Thymus (tissue), 11 donors: ENCODE data around the gene KRTAP10-12. TPM values are rescaled to one million over a fixed set of nuclear protein-coding genes. Genes with fewer than 3 reads are reported as not detected.

Source experiments
- DNase-seq, 9 donors: peaks; one replicate each; pipeline ENCODE4 v3.0.0-alpha.2; 2013; ENCODE audit warnings: low spot score in 9 of 9, low read depth in 6 of 9, missing footprints in 1 of 9
- H3K27ac ChIP-seq, 2 donors: one replicate each; pipeline ENCODE4 v1.5.1; 2013; ENCODE audit warnings: control low read depth in 1 of 2, low read depth in 1 of 2, low read length in 1 of 2, mild to moderate bottlenecking in 1 of 2, moderate library complexity in 1 of 2
- H3K27me3 ChIP-seq, 2 donors: one replicate each; pipeline ENCODE4 v1.5.1; 2013; ENCODE audit warnings: low read length in 1 of 2; ENCODE audit not compliant: control insufficient read depth in 2 of 2, insufficient read depth in 1 of 2
- H3K36me3 ChIP-seq, 2 donors: one replicate each; pipeline ENCODE4 v1.5.1; 2013; ENCODE audit warnings: low read length in 1 of 2, mild to moderate bottlenecking in 1 of 2, moderate library complexity in 1 of 2; ENCODE audit not compliant: control insufficient read depth in 2 of 2, insufficient read depth in 2 of 2
- H3K4me1 ChIP-seq, 2 donors: one replicate each; pipeline ENCODE4 v1.5.1; 2013; ENCODE audit warnings: low read length in 2 of 2; ENCODE audit not compliant: control insufficient read depth in 2 of 2, insufficient read depth in 2 of 2
- H3K4me3 ChIP-seq, 2 donors: one replicate each; pipeline ENCODE4 v1.5.1; 2013; ENCODE audit warnings: low read length in 2 of 2, control low read depth in 1 of 2, mild to moderate bottlenecking in 1 of 2
- H3K9me3 ChIP-seq, 2 donors: one replicate each; pipeline ENCODE4 v1.5.1; 2013; ENCODE audit warnings: low read length in 1 of 2, mild to moderate bottlenecking in 1 of 2; ENCODE audit not compliant: control insufficient read depth in 2 of 2, insufficient read depth in 1 of 2
- WGBS: extraction: QIAGEN DNeasy Blood & Tissue Kit; methylation state at CpG from one replicate; pipeline ENCODE4 v1.1.7; 2013; 5-methylcytosine and 5-hydroxymethylcytosine counted together
- polyA plus RNA-seq: library from polyadenylated mRNA; stranded (reverse); fragments of 200-250 nt; gene quantifications from one replicate; pipeline ENCODE4 v1.2.3, GENCODE V29; 2013
- total RNA-seq: library from RNA; stranded (reverse); fragments of 120-200 nt; gene quantifications from one replicate; pipeline ENCODE4 v1.2.4, GENCODE V29; 2013
- donor health status: healthy.

KRTAP10-12 gene
- total and polyA plus RNA-seq, 2 donors: not detected

DNA sequence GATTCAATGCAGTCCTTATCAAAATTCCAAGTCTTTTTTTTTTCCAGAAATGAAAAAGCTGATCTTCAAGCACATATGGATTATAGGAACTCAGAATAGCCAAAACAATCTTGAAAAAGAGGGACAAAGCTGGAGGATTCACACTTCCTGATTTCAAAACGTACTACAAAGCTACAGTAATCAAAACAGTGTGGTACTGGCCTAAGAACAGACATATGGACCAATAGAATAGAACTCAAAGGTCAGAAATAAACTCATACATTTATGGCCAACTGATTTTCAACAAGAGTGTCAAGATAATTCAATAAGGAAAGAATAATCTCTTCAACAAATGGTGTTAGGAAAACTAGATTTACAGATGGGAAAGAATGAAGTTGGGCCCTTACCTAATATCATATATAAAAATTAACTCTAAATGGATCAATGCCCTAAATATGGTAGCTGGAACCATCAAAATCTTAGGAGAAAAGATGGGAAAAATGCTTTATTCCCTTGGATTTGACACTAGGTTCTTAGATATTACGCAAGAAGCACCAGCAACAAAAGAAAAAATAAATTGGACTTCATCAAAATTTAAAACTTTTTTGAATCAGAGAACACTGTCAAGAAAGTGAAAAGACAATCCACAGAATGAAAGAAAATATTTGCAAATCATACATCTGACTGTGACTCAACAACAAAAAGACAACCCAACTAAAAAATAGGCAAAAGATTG lies 4.0 kb upstream of the KRTAP10-12 start:
- Histone ChIP-seq H3K4me3 (no peak overlapping the region), H3K27ac (no peak overlapping the region), H3K9me3 (no peaks in the 10 kb centered on the region), H3K4me1 (no peaks in the 10 kb centered on the region), H3K36me3 (no peaks in the 10 kb centered on the region), H3K27me3 (peaks cover 3 to 21% of the 10 kb centered on the region in 2 donors)
- WGBS: 49% methylated on average over 2 of the region's 2 CpGs
- DNase-seq: no peak

DNA sequence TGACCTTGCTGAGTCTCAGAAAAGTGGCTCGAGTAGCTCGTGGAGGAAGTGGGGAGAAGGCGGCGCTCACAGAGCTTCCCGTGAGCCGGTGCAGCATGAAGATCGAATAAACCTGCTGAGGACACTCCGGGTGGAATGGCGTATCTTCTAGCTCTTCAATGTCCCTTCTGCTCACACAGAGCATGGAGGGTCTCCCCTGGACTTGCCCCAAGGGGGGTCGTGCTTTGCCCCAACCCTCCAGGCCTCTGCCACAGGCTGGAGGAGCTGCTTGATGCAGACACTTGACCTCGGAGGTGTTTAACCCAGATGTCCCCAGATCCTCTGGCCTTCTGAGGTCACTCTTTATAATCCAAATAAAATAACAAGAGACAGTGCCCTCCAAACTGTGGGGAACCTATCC lies 2.2 kb upstream of the KRTAP10-12 start:
- no peak overlapping the region for H3K4me3 ChIP-seq

DNA sequence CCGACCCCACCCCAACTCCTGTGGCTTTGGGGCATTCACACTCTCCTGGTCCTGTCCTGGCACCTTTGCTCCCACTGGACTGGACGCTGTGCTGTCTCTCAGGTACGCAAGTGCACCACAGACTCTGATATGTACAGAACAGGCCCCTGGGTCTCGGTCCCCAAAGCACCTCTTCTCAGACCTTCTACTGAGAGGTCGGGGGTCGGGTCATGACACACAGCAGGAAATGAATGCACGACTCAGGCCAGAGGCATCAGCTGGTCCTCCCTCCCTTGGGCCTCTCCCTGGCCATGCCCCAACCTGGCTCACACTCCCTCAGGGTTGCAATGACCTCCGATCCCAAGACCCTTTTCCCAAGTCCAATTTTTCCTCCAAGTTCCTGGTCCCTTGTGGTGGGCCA lies 1.8 kb upstream of the KRTAP10-12 start:
- Histone ChIP-seq H3K9me3 (no peaks in the 10 kb centered on the region), H3K27me3 (peaks cover 4 to 40% of the 10 kb centered on the region in 2 donors), H3K4me1 (no peaks in the 10 kb centered on the region), H3K4me3 (no peak overlapping the region), H3K36me3 (no peaks in the 10 kb centered on the region), H3K27ac (no peak overlapping the region)
- no peak for DNase-seq
- WGBS: 76% methylated on average over 8 of the region's 8 CpGs

More for the DNA sequence above, 2.2 kb upstream of the KRTAP10-12 start:
- WGBS: 74% methylated on average over 11 of the region's 11 CpGs
- DNase-seq: no peak
- H3K27ac ChIP-seq: no peak overlapping the region
- peaks cover 4 to 36% of the 10 kb centered on the region in 2 donors for H3K27me3 ChIP-seq
- no peaks in the 10 kb centered on the region for H3K4me1 ChIP-seq
- H3K9me3 ChIP-seq: no peaks in the 10 kb centered on the region
- no peaks in the 10 kb centered on the region for H3K36me3 ChIP-seq

DNA sequence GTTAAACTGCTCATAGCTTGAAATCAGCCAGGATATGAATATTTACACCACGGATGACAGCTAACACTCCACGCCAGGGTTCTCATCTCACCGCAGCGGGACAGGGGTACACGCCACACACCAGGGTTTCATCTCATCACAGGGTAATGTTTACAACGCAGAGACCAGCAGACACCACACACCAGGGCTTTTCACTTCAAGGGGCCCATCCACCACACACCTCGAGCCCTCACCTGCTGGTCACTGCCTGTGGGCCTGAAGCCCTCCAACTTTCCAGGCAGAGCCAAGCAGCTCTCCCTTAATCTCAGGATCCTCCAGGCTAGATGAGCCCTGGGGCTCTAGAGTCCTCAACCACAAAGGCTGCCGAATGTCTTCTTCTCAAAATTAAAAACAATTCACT lies 1.3 kb upstream of the KRTAP10-12 start:
- no peak for DNase-seq
- Histone ChIP-seq H3K4me3 (no peak overlapping the region), H3K36me3 (no peaks in the 10 kb centered on the region), H3K27me3 (peaks cover 6 to 45% of the 10 kb centered on the region in 2 donors), H3K9me3 (no peaks in the 10 kb centered on the region), H3K4me1 (no peaks in the 10 kb centered on the region), H3K27ac (no peak overlapping the region)
- WGBS: 79% methylated on average over 8 of the region's 8 CpGs

DNA sequence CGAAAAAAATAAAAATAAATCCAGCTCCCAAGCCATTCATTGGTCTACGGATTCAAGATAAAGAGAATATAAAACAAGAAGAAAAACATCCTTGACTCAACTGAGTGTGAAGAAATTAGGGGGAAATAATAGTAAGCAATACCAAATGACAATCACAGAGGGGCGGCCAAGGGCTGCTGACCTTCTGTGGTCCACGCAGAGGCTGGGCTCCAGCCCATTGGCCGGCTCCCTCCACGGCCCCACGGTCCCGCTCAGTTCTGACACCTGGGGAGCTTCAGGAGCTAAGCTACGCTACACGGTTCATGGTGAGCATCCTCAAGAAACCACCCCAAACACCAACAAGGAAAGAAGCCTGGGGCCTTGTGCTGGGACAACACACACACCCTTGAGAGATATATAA lies 400 bp upstream of the KRTAP10-12 start:
- Histone ChIP-seq H3K36me3 (no peaks in the 10 kb centered on the region), H3K9me3 (no peaks in the 10 kb centered on the region), H3K4me3 (no peak overlapping the region), H3K27me3 (peaks cover 6 to 54% of the 10 kb centered on the region in 2 donors), H3K27ac (no peak overlapping the region), H3K4me1 (no peaks in the 10 kb centered on the region)
- WGBS: 79% methylated on average over 10 of the region's 10 CpGs
- no peak for DNase-seq

DNA sequence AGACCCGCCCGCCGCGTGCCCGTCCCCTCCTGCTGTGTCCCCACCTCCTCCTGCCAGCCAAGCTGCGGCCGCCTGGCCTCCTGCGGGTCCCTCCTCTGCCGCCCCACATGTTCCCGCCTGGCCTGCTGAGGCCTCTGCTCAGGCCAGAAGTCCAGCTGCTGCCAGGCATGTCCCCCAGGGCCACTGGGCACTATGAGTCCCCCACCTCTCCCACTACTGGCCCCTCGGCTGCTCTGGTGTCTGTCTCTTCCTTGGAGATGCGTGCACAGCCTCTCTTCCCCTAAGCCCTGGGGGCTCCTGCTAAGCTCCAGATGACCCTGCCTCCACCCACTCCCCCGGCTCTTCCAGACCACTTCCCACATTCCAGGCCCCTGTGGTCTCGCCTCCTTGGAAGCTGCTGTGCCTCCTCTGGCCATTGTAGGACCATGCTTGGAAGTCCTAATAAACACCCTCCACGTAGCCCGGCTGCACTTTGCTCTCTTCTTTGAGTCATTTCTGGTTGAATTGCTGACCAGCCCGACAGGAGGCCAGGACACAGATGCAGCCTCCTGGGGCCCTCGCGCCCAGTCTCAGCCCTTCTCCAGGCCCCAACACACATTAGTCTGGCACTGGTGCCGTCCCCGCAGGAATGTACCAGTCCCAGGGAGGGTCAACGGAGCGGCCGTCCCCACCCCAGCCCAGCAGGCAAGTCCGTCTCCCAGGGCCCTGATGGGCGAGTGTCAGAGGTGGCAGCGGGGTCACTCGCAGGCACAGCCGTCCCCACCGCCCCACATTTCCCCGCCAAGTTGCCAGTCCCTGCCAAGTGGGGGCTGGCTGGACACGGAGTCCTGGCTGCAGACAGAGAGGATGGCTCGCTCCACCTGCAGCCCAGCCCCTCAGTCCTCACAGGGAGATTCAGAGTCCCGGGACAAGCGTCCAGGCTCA lies 1.1 kb downstream of the KRTAP10-12 start:
- H3K9me3 ChIP-seq: no peaks in the 10 kb centered on the region
- no peak overlapping the region for H3K4me3 ChIP-seq
- H3K4me1 ChIP-seq: no peaks in the 10 kb centered on the region
- no peak overlapping the region for H3K27ac ChIP-seq
- peaks cover 6 to 69% of the 10 kb centered on the region in 2 donors for H3K27me3 ChIP-seq
- no peak for DNase-seq
- H3K36me3 ChIP-seq: no peaks in the 10 kb centered on the region
- 41% methylated on average over 35 of the region's 35 CpGs for WGBS

DNA sequence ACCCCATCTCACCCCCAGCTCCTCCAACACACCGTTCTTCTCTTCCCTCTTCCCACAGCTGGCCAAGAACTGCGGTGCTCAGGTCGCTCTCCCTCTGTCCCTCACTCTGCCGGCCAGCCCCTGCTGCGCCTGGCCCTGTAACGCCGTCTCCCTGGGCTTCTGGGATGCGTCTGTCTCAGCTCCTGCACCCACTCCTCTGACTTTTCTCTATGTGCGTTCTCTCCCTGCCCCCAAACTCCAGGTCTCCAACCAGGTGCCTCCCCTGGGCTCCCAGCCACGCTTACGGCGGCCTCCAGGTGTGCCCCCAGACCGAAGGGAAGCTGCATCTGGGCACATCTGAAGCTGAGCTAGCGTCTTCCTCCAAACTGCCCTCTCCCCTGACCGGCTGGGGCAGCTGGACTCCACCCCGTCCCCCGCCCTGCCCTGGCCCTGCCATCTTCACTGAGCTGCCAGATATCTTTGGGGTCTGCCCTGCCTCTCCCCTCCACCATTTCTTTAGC lies 2.6 kb downstream of the KRTAP10-12 start:
- Histone ChIP-seq H3K9me3 (peaks cover 0 to 5% of the 10 kb centered on the region in 2 donors), H3K27ac (no peak overlapping the region), H3K4me1 (no peaks in the 10 kb centered on the region), H3K27me3 (peaks cover 12 to 83% of the 10 kb centered on the region in 2 donors), H3K36me3 (no peaks in the 10 kb centered on the region), H3K4me3 (no peak overlapping the region)
- DNase-seq: no peak
- WGBS: 55% methylated on average over 17 of the region's 17 CpGs

DNA sequence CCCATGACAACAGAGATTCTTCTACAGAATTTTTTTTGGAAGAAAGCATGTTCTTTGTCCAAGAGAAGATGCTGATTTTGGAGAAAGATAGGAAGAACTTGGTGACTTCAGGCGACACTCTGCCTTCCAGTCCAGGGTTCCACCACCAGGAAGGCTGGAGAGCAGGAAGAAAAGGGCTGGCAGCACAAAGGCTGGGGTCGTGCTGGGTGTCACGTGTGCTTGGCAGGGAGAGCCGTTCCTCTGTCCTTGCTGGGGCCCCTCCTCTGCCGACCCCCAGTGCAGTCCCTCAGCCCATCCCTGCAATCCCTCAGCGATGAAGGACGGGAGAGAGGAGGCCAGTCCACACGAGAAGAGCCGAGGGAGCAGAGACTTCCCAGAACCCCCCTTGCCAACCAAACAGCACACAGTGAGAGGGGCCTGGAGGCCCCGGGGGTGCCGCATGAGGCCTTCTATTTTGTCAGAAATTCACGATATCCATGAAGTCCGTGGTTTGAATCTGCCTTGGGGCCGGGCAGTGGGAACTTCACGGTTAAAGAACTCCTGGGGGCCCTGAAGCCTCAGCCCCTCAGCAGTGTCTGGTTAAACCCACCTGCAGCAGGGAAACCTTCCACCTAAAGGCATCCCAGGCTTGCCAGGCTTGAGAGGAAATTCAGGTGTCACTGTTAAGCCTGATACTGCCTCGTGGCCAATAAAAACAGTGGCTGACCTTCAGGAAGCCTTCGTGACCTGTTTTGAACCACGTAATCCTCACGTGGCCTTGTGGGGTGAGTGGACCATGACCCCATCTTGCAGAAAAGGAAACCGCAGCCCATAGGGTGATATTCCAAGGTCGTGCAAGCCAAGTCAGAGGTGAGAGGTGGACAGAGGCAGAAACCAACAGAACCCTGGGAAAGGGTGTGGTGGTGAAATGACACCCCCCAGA lies 3.4 kb downstream of the KRTAP10-12 start:
- Histone ChIP-seq H3K9me3 (peaks cover 0 to 8% of the 10 kb centered on the region in 2 donors), H3K4me1 (no peaks in the 10 kb centered on the region), H3K27me3 (peaks cover 13 to 87% of the 10 kb centered on the region in 2 donors), H3K4me3 (no peak overlapping the region), H3K27ac (no peak overlapping the region), H3K36me3 (no peaks in the 10 kb centered on the region)
- DNase-seq: no peak
- WGBS: 61% methylated on average over 21 of the region's 21 CpGs
